A673 (cell line): ENCODE results near the gene GAL3ST1. TPM values are rescaled to one million over a fixed set of nuclear protein-coding genes. Genes with fewer than 3 reads are reported as not detected.
A peak's percentile ranks its signal among the peaks of the same experiment; 100 is the strongest.

Experiments used
- BruUV-seq: library from RNA; stranded (reverse); fragments of 400-500 nt; replicated peaks from 2 replicates; lab custom pipeline; 2021; lab: Mats Ljungman, UMichigan
- CTCF ChIA-PET: fragments of 300-600 bp; sonication (Branson Sonifier 250); formaldehyde crosslinking; loops from one replicate; lab custom pipeline; 2022; ENCODE audit warnings: antibody characterized with exemption; lab: Charles Lee
- POLR2A ChIA-PET: fragments of 300-600 bp; sonication (Branson Sonifier 250); formaldehyde crosslinking; loops from one replicate; lab custom pipeline; 2022; ENCODE audit warnings: antibody characterized with exemption; ENCODE audit not compliant: low non-redundant PET; lab: Charles Lee
- DNase-seq: peaks from one replicate; pipeline ENCODE4 v3.0.0-alpha.2; 2015; ENCODE audit warnings: low spot score
- H3K27ac ChIP-seq: fragments of 200-600 bp; sonication (generic); 2 replicates; pipeline ENCODE4 v1.5.1; 2016; ENCODE audit warnings: mixed run types, low read depth, mild to moderate bottlenecking, mixed read lengths, antibody characterized with exemption, low read length; ENCODE audit not compliant: poor library complexity, severe bottlenecking
- H3K27me3 ChIP-seq: fragments of 200-600 bp; sonication (generic); replicated peaks from 2 replicates; pipeline ENCODE4 v1.6.1; 2017; ENCODE audit warnings: mixed run types, low read depth, mild to moderate bottlenecking, mixed read lengths, antibody characterized with exemption, low read length; ENCODE audit not compliant: insufficient read depth, poor library complexity
- H3K36me3 ChIP-seq: fragments of 200-600 bp; sonication (generic); 2 replicates; pipeline ENCODE4 v1.6.1; 2016; ENCODE audit warnings: mixed run types, mild to moderate bottlenecking, mixed read lengths, antibody characterized with exemption, low read length; ENCODE audit not compliant: insufficient read depth, poor library complexity, severe bottlenecking
- H3K4me1 ChIP-seq: fragments of 200-600 bp; sonication (generic); 2 replicates; pipeline ENCODE4 v1.6.1; 2017; ENCODE audit warnings: mixed run types, mild to moderate bottlenecking, mixed read lengths, antibody characterized with exemption, low read length; ENCODE audit not compliant: insufficient read depth, poor library complexity, severe bottlenecking
- H3K4me3 ChIP-seq: fragments of 200-600 bp; sonication (generic); 2 replicates; pipeline ENCODE4 v1.5.1; 2016; ENCODE audit warnings: low read depth, mixed run types, mild to moderate bottlenecking, mixed read lengths, low read length; ENCODE audit not compliant: poor library complexity, severe bottlenecking
- H3K9me3 ChIP-seq: fragments of 200-600 bp; sonication (generic); 2 replicates; pipeline ENCODE4 v1.6.1; 2016; ENCODE audit warnings: mixed run types, low read depth, mild to moderate bottlenecking, mixed read lengths, antibody characterized with exemption, low read length; ENCODE audit not compliant: poor library complexity, severe bottlenecking
- CTCF ChIP-seq: fragments of 300-800, 200-600 bp; sonication (generic); conservative IDR thresholded peaks from 2 replicates; pipeline ENCODE4 v1.5.1; 2017; ENCODE audit warnings: low read depth, mild to moderate bottlenecking, antibody characterized with exemption, low read length, moderate library complexity, mixed read lengths
- EZH2 ChIP-seq: fragments of 200-600 bp; sonication (generic); IDR thresholded peaks from 2 replicates; pipeline ENCODE4 v1.6.1; 2017; ENCODE audit warnings: borderline replicate concordance, low read depth, mild to moderate bottlenecking, mixed read lengths, antibody characterized with exemption, low read length; ENCODE audit not compliant: poor library complexity, severe bottlenecking
- intact Hi-C: fragments of 100-400 bp; cut with micrococcal nuclease; formaldehyde crosslinking; loops from one replicate; pipeline ENCODE4 v1.10.0; 2022; ENCODE audit not compliant: unreplicated experiment
- total RNA-seq: library from RNA; stranded (reverse); gene quantifications from 2 replicates; pipeline ENCODE4 v1.2.3, GENCODE V29; 2021

GAL3ST1 gene
- total RNA-seq, 1 experiment from 2014 or later = 0.58 TPM

- TF ChIP-seq CTCF (no peak), EZH2 (no peak)
- no peak for DNase-seq
- Histone ChIP-seq H3K36me3 (no peaks in the 10 kb centered on the region), H3K4me3 (no peak overlapping the region), H3K27ac (no peak overlapping the region), H3K9me3 (no peaks in the 10 kb centered on the region), H3K27me3 (peaks cover 14% of the 10 kb centered on the region), H3K4me1 (no peaks in the 10 kb centered on the region)
- BruUV-seq = no TSS peak
- ChIA-PET CTCF (no interaction called here), POLR2A (no interaction called here)
- intact Hi-C loops = no loop called here
Observed at GRCh38 chr22:30539368-30539767, 35.1 kb downstream of the GAL3ST1 start.

GRCh38 chr22:30538280-30538679 lies 36.2 kb downstream of the GAL3ST1 start:
- Histone ChIP-seq H3K36me3 (no peaks in the 10 kb centered on the region), H3K27ac (no peak overlapping the region), H3K27me3 (peaks cover 14% of the 10 kb centered on the region), H3K4me1 (no peaks in the 10 kb centered on the region), H3K4me3 (no peak overlapping the region), H3K9me3 (no peaks in the 10 kb centered on the region)
- DNase-seq = peak; percentile 50
- intact Hi-C loops = no loop called here
- ChIA-PET CTCF (no interaction called here), POLR2A (no interaction called here)
- no TSS peak for BruUV-seq
- TF ChIP-seq CTCF (no peak), EZH2 (no peak)

GRCh38 chr22:30537083-30537731 lies 37.3 kb downstream of the GAL3ST1 start:
- H3K36me3 ChIP-seq = no peaks in the 10 kb centered on the region
- ChIA-PET CTCF (no interaction called here), POLR2A (no interaction called here)
- intact Hi-C loops = no loop called here
- BruUV-seq = no TSS peak
- H3K4me1 ChIP-seq = no peaks in the 10 kb centered on the region
- H3K27ac ChIP-seq = no peak overlapping the region
- no peak overlapping the region for H3K4me3 ChIP-seq
- peaks cover 10% of the 10 kb centered on the region for H3K27me3 ChIP-seq
- no peak for DNase-seq
- no peaks in the 10 kb centered on the region for H3K9me3 ChIP-seq
- TF ChIP-seq CTCF = no peak
- no peak for TF ChIP-seq EZH2
